ENCODE measurements around the gene NSUN6. TPM values are rescaled to one million over a fixed set of nuclear protein-coding genes. Genes with fewer than 3 reads are reported as not detected.

The NSUN6 gene
- total RNA-seq, 4 donors from 2014 or later, result 8.6 to 69.3 (median 15.4) TPM

DNA sequence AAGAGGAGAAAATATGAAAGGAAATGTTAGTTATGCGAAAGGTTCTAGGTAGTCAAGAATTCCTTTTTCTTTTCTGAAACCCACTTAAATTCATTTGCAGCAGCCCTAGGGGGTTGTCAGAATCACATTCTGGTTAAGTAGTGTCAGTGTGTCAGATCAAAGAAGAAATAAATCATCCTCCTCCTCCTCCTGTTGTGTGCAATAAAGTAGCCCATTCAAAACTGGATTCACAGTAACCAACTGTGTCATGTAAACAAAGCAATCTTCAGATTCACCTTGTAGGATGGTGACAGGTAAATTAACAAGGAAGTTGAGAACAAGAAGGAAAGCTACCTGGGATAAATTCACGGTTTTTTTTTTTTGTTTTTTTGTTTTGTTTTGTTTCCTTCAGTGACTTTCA, 127.5 kb downstream of the NSUN6 start:
- TF ChIP-seq EP300 (IDR thresholded peaks at IDR 0.05; ENCODE audit: low read depth) (no peak), POLR2A (IDR thresholded peaks at IDR 0.05) (no peak), CTCF (IDR thresholded peaks at IDR 0.05) (no peak), POLR2AphosphoS5 (IDR thresholded peaks at IDR 0.05) (no peak)
- WGBS, 2 donors (ENCODE audit: low coverage in 1 of 2), result 71 to 72% methylated on average over 2 of the region's 2 CpGs
- in situ Hi-C loops (cut with MboI; ENCODE audit: low pct_ligation_motif_present in 1 of 4, low pct_unique_long_range_greater_than_20kb in 1 of 4, low sequenced_read_pairs in 3 of 4) (loop anchor here in 1 of 4 donors (25.0 kb wide), 1 partner anchor 88 kb away; no protein-coding TSS in a partner anchor), intact Hi-C loops (cut with DNase I; ENCODE audit: low total_unique reads) (no loop called here)
- Histone ChIP-seq H3K27me3 (no peaks in the 10 kb centered on the region), H3K4me1 (no peaks in the 10 kb centered on the region), H3K36me3 (peaks cover 0 to 11% (median 0%) of the 10 kb centered on the region in 4 donors), H3K9me3 (no peaks in the 10 kb centered on the region), H3K27ac (no peak overlapping the region), H3K4me3 (no peak overlapping the region)
- DNase-seq, result no peak

DNA sequence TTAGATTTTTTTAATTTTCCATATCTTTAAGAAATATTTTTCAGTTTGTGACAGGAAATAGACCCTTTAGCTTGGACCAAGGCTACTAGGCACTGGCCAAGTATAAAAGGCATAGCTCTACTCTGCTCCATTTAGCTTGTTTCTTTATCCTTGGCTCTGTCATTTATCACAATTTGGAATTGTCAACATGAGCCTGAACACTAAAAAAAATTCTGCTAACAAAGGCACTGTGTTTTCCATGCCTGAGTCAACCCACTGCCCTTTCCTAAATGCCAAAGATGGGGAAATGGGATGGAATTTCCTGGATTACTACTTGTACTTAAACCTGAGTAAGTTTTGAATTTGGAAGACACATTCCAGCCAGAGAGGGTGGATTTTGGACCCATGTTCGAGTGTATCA, 128.4 kb downstream of the NSUN6 start:
- Histone ChIP-seq H3K4me3 (no peak overlapping the region), H3K27me3 (no peaks in the 10 kb centered on the region), H3K4me1 (no peaks in the 10 kb centered on the region), H3K9me3 (no peaks in the 10 kb centered on the region), H3K36me3 (peaks cover 0 to 11% (median 0%) of the 10 kb centered on the region in 4 donors), H3K27ac (no peak overlapping the region)
- TF ChIP-seq CTCF (IDR thresholded peaks at IDR 0.05), result no peak
- TF ChIP-seq POLR2AphosphoS5 (IDR thresholded peaks at IDR 0.05), result no peak
- TF ChIP-seq POLR2A (IDR thresholded peaks at IDR 0.05), result no peak
- TF ChIP-seq EP300 (IDR thresholded peaks at IDR 0.05; ENCODE audit: low read depth), result no peak
- in situ Hi-C loops (cut with MboI; ENCODE audit: low pct_ligation_motif_present in 1 of 4, low pct_unique_long_range_greater_than_20kb in 1 of 4, low sequenced_read_pairs in 3 of 4) (loop anchor here in 1 of 4 donors (25.0 kb wide), 1 partner anchor 89 kb away; no protein-coding TSS in a partner anchor), intact Hi-C loops (cut with DNase I; ENCODE audit: low total_unique reads) (no loop called here)
- WGBS, 2 donors (ENCODE audit: low coverage in 1 of 2), result 59% methylated on average over 1 of the region's 1 CpG; no CpG with 5 or more reads in 1 of the 2 donors
- DNase-seq, result no peak

DNA sequence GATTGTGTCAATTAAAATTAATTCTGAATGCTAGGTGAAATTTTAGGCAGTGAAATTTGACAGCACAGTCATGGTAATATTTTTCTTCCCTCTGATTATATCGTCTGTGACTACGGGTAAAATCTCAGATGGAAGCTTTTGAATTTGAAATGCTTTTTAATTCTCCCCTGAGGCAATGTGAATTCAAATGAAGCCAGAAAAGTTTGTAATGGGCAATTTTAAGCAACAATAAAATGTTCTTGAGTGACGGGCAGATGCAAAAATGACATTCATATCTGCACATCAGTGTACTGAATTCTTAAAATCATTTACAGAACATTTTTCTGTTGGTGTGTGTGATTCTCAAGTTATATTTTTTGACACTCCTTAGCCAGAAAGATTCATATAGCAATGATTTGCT, 134.5 kb downstream of the NSUN6 start:
- 95 to 97% methylated on average over 3 of the region's 3 CpGs for WGBS, 2 donors (ENCODE audit: low coverage in 1 of 2)
- intact Hi-C loops (cut with DNase I; ENCODE audit: low total_unique reads) (no loop called here), in situ Hi-C loops (cut with MboI; ENCODE audit: low pct_ligation_motif_present in 1 of 4, low pct_unique_long_range_greater_than_20kb in 1 of 4, low sequenced_read_pairs in 3 of 4) (loop anchor here in 1 of 4 donors (25.0 kb wide), 1 partner anchor 95 kb away; no protein-coding TSS in a partner anchor)

DNA sequence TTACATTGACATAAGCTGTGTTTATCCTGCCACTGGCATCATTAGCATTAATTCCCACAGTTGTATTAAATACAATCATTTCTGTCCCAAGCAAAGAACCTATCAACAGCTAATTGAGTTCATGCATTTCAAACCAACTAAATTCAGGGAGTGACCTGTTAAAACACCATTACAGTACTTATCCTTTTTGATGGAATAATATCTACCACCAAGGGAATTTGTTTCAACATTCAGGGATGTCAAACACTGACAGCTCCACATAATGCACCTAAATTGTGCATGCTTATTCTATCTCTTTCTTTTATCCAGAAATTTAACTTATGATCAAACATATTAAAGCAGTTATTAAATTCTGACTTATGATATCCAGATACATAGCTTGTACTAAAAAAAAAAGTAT, 136.8 kb downstream of the NSUN6 start:
- in situ Hi-C loops (cut with MboI; ENCODE audit: low pct_ligation_motif_present in 1 of 4, low pct_unique_long_range_greater_than_20kb in 1 of 4, low sequenced_read_pairs in 3 of 4) (loop anchor here in 1 of 4 donors (25.0 kb wide), 1 partner anchor 98 kb away; no protein-coding TSS in a partner anchor), intact Hi-C loops (cut with DNase I; ENCODE audit: low total_unique reads) (no loop called here)
- Histone ChIP-seq H3K27ac (no peak overlapping the region), H3K27me3 (no peaks in the 10 kb centered on the region), H3K36me3 (peaks cover 0 to 3% (median 0%) of the 10 kb centered on the region in 4 donors), H3K9me3 (no peaks in the 10 kb centered on the region), H3K4me1 (no peaks in the 10 kb centered on the region), H3K4me3 (no peak overlapping the region)
- DNase-seq, result no peak
- TF ChIP-seq EP300 (IDR thresholded peaks at IDR 0.05; ENCODE audit: low read depth) (no peak), POLR2A (IDR thresholded peaks at IDR 0.05) (no peak), POLR2AphosphoS5 (IDR thresholded peaks at IDR 0.05) (no peak), CTCF (IDR thresholded peaks at IDR 0.05) (no peak)

More for the DNA sequence above, 134.5 kb downstream of the NSUN6 start:
- H3K27me3 ChIP-seq, result no peaks in the 10 kb centered on the region
- H3K4me1 ChIP-seq, result no peaks in the 10 kb centered on the region
- DNase-seq, result no peak
- no peak overlapping the region for H3K27ac ChIP-seq
- no peak for TF ChIP-seq EP300 (IDR thresholded peaks at IDR 0.05; ENCODE audit: low read depth)
- no peak for TF ChIP-seq POLR2AphosphoS5 (IDR thresholded peaks at IDR 0.05)
- no peak for TF ChIP-seq CTCF (IDR thresholded peaks at IDR 0.05)
- TF ChIP-seq POLR2A (IDR thresholded peaks at IDR 0.05), result no peak
- peaks cover 0 to 11% (median 0%) of the 10 kb centered on the region in 4 donors for H3K36me3 ChIP-seq
- H3K9me3 ChIP-seq, result no peaks in the 10 kb centered on the region
- no peak overlapping the region for H3K4me3 ChIP-seq

Measured in transverse colon (tissue), 4 donors.